ENCODE results near the gene FMN2.
A peak's percentile ranks its signal among the peaks of the same experiment; 100 is the strongest.

The FMN2 gene

GRCh38 chr1:240457203-240457602 lies 365.5 kb downstream of the FMN2 start:
- DNase-seq = no peak

GRCh38 chr1:240462277-240462676 lies 370.6 kb downstream of the FMN2 start:
- no peak for DNase-seq

DNA sequence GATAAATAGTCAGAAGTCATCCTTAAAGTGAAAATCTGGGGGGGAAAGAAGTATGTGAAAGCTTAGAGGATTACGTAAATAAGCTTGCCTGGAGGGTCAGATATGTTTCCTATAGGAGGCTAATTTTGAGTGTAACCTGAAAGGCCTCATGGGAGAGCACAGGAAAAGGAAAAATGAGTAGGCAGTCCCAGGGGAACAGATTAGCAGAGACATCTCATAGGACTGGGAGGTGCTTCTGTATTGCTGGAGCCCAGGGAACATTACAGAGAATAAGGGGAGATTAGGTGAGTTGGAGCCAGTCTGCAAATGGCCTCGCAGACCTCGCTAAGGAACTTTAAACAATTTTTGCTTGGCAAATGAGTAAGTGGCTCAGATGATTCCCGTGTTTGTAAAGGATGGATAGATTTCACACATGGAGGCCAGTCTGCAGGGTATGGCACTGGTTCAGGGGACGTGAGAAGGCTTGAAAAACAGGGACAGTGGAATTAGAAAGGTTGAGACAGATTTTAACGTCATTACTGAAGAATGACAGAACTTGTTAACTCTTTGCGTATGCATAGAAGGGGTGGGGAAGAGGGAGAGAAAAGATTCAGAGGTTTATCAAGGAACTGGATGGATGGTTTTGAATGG lies 371.2 kb downstream of the FMN2 start:
- no peak for DNase-seq

GRCh38 chr1:240464099-240464498 lies 372.4 kb downstream of the FMN2 start:
- DNase-seq = no peak

DNA sequence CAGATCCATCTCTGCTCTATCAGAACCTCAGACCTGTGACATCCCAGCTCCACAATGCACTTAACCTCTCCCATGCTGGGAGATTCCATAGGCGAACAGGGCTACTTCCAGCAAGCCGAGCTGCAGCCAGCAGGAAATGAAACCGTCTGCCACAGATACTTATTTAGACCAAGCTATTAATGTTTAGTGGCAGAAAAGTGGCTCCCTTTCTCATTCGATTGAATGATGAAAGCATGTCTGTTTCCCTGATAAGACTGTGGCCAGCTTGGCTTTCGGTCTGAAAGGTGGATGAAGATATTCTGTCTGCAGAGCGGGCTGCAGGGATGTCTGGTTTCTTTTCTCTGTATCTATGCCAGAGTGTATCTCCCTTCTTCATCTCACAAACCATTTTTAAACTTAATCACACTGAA lies 373.9 kb downstream of the FMN2 start:
- no peak for DNase-seq

- no peak for DNase-seq
These were observed 374.8 kb downstream of the FMN2 start for GRCh38 chr1:240466509-240466908.

DNA sequence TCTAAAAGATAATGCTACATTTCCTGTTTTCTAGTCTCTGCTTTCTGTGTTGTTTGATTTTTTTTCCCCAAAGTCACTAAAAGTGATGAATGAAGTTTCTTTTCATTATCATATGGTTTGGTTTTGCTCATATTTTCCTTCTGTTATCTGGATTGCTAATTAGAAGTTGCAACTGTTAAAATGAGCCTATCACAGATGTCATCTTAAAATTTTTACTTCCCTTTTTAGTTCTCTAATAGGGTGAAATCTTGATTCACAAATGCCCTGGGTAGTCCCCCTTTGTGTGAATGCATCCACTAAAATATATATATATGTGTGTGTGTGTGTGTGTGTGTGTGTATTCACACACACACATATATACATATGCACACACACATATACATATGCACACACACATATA lies 376.2 kb downstream of the FMN2 start:
- no peak for DNase-seq

DNA sequence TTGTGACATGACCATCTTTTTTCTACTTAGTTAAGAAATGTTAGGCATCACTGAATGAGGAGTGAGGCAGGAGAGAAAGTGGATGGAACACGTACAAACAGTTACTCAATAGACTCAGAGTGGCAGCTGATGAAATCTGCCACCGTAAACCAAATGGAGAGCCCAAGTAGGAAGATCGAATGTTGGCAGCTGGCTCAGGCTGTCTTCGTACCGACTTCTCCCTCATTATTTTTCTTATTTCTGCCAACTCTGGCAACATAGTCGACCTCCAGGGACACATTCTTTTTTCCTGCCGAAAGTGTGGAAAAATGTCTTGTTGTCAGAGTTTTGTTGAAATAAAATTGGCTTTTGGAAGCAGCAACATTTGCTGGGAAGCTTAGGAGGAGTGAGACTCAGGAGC lies 377.0 kb downstream of the FMN2 start:
- no peak for DNase-seq

DNA sequence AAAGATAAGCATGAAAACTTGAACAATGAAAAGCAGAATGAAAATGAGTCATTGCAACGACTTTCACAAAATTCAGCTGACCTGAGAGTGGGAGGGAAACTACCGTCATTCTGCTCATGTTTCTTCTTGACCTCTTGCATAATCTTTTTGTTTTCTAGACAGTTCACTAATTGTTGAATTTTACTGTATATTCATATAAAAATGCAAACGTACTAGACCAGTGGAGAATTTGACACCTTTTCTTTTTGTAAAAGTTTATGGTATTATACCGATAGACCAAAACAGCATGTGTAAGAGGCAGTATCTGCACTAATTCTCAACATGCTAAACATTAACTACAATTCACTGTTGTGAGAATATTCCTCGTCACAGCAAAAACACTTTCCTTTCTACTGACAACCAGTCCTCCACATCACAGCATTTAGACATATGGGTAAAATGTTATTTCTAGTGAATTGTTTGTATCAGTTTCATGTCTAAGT lies 382.5 kb downstream of the FMN2 start:
- DNase-seq = no peak

GRCh38 chr1:240475832-240476231 lies 384.1 kb downstream of the FMN2 start:
- DNase-seq = no peak

DNA sequence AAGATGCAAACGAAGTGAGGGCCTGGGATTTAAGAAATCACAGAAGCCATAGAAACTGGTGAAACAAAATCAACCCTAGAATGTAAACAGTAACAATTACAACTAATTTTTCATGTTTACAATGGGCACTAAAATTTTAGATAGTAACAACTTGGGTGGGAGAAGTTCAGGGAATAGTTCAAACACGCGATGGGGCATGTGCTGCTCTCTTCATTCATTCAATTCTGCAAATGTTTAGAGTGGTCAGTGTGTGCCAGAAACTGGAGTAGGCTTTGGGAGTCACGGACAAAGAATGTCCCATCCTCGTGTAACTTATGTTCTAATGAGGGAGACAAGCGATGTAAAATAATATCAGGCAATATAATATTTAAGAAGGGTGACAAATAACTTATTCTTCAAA lies 386.9 kb downstream of the FMN2 start:
- DNase-seq = no peak

- DNase-seq = no peak
These were observed 393.2 kb downstream of the FMN2 start for GRCh38 chr1:240484804-240485443.

DNA sequence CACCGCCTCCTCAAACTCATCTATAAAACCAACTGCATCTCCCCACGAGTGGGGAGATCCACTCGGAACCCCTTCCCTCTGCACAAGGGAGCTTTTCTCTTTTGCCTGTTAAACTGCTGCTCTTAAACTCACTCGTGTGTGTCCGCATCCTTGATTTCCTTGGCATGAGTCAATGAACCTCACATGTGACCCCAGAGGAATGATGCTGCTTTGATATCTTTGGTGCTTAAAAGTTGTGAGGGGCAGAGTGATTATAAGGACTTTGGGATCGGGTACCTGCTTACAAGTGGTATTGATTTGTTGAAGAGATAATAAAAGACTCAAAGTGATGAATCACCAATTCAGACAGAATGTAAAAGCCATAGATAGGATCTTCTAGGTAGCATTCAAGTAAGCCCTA lies 394.9 kb downstream of the FMN2 start:
- DNase-seq = no peak

GRCh38 chr1:240487493-240487892 lies 395.8 kb downstream of the FMN2 start:
- DNase-seq = no peak

DNA sequence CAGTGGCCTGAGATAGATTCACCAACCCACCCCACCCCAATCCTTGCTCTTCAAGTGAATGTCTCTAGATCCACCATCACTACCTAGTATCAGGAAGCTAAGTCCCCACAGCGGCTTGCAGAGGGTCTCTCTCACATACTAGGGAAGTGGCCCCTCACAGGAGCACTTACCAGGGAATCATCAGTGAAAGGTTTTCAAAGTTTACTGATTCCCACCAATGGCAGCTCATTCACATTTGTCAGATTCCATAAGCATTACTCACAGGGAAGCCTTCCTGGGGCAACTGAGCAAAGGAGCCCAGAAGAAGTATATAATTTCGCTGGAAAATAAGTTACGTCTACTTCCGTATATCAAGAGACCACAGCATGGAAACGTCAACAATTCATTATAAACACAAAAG lies 399.5 kb downstream of the FMN2 start:
- DNase-seq = no peak

GRCh38 chr1:240491796-240492195 lies 400.1 kb downstream of the FMN2 start:
- no peak for DNase-seq

- DNase-seq = peak; percentile 6
These were observed 401.3 kb downstream of the FMN2 start for GRCh38 chr1:240492832-240493440.

DNA sequence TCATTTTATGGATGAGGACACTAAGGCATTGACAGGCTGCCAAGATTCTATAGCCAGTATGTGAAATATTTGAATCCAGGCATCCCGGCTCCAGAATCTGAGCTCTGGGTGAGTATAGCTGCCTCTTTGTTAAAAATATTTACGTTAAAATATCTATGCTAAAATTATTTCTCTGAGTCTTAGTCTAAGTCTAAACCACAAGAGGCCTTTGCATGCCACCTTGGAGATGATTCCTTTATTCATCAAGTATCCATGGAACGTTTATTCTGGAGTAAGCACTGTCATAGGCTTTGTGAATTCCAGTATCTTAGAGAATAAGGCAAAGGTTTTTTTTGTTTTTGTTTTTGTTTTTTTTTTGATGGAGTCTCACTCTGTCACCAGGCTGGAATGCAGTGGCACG lies 403.9 kb downstream of the FMN2 start:
- no peak for DNase-seq

DNA sequence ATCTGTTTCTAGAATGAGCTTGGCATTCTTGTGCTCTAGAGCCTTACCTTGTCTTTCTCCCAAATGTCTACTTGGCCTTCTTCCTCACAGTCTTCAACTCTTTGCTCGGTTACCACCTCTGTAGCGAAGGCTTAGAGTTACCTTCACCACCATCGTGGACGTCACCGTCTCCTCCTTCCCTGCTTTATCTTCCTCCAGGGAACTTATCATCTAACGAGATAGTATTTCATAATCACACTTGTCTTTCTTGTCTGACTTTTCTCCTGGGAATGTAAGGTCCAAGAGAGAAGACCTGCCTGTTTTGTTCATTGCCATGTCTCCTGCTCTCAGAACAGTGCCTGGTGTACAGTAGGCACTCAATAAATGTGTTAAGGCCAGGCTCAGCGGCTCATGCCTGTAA lies 404.7 kb downstream of the FMN2 start:
- DNase-seq = no peak

- no peak for DNase-seq
These were observed 405.3 kb downstream of the FMN2 start for GRCh38 chr1:240496941-240497340.

DNA sequence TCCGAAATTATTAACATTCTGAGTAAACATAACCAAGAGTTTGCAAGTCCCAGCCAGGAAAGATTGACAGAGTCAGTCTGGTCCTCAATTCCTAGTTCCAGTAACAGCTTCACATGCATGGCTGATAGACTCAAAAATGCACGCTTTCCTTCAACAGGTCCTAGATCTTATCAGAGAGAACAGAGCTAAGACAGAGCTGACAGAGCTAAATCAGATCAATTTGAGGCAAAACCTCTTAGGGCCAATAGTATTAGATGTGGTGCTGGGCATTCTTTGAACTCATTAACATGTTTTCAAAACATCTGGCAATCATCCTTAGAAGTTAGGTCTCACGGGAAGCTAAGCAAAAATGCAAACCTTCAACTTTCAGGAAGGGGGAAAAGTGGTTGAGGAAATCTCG lies 406.2 kb downstream of the FMN2 start:
- no peak for DNase-seq

DNA sequence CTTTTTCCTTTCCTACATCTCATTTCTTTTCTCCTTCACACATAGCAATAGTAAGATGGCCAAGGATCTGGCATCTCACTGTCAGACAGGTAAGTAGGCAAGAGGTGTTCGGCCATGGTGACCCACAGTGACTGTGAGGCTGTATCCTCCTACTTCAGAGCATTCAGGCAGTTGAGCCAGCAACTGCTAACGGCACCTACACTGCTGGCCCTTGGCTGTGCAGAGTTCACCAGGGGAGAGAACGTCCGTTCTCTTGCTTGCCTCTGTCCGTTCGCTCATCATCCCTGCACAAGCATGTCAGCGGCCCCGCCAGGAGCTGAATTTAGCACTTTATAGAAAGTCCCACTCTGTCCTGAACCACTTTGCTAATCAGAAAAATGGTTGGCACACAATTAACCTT lies 406.7 kb downstream of the FMN2 start:
- DNase-seq = no peak

GRCh38 chr1:240499012-240499411 lies 407.3 kb downstream of the FMN2 start:
- no peak for DNase-seq

- no peak for DNase-seq
These were observed 409.0 kb downstream of the FMN2 start for GRCh38 chr1:240500647-240501046.

- DNase-seq = no peak
These were observed 409.4 kb downstream of the FMN2 start for GRCh38 chr1:240501115-240501514.
